HEK293 (cell line): ENCODE data around the gene PSME1.

Experiments used
- CTCF ChIA-PET: fragments of 350-600 bp; formaldehyde crosslinking; extraction: SDS; loops from one replicate; lab custom pipeline; 2021; ENCODE audit warnings: antibody characterized with exemption; lab: Yijun Ruan, JAX
- POLR2A ChIA-PET: fragments of 300-600 bp; formaldehyde crosslinking; extraction: SDS; loops from one replicate; lab custom pipeline; 2020; ENCODE audit warnings: antibody characterized with exemption, inconsistent platforms; lab: Yijun Ruan, JAX
- H3K27ac ChIP-seq: fragments of 200-500 bp; sonication (Bioruptor generic); 2 replicates; pipeline ENCODE4 v1.5.1; 2014; ENCODE audit warnings: low read depth, low read length, control low read depth, inconsistent platforms; ENCODE audit errors: extremely low read depth
- H3K36me3 ChIP-seq, 2 experiments: fragments of 200-500 bp in 1 of 2; sonication (Bioruptor generic) in 1 of 2; 1 replicate in 1 of 2; 2 replicates in 1 of 2; pipeline ENCODE4 v1.5.1; 2014 to 2017; ENCODE audit warnings: inconsistent platforms in 2 of 2, low read length in 2 of 2; ENCODE audit not compliant: control insufficient read depth in 2 of 2, insufficient read depth in 1 of 2
- H3K4me1 ChIP-seq: fragments of 200-500 bp; sonication (Bioruptor generic); 2 replicates; pipeline ENCODE4 v1.5.1; 2014; ENCODE audit warnings: mild to moderate bottlenecking, low read length, inconsistent platforms; ENCODE audit not compliant: control insufficient read depth, insufficient read depth
- H3K4me3 ChIP-seq: 2 replicates; pipeline ENCODE4 v1.5.1; 2011; ENCODE audit warnings: low read depth, mild to moderate bottlenecking, control low read depth, low read length, moderate library complexity
- H3K9me3 ChIP-seq: fragments of 200-500 bp; sonication (Bioruptor generic); 2 replicates; pipeline ENCODE4 v1.5.1; 2014; ENCODE audit warnings: low read depth, low read length, inconsistent platforms; ENCODE audit not compliant: control insufficient read depth, insufficient read depth
- GLI2 ChIP-seq: fragments of 450-650 bp; formaldehyde crosslinking; IDR thresholded peaks from 2 replicates; pipeline ENCODE4; 2017; ENCODE audit warnings: missing biosample characterization, missing genetic modification characterization, low read depth, borderline replicate concordance
- GLIS1 ChIP-seq: fragments of 450-650 bp; formaldehyde crosslinking; IDR thresholded peaks from 2 replicates; pipeline ENCODE4 v1.5.1; 2016; ENCODE audit warnings: missing biosample characterization, missing genetic modification characterization
- IKZF3 ChIP-seq: fragments of 450-650 bp; IDR thresholded peaks from 2 replicates; pipeline ENCODE4 v1.5.0; 2018; ENCODE audit warnings: missing biosample characterization, mild to moderate bottlenecking, missing genetic modification characterization, moderate library complexity
- KLF1 ChIP-seq: fragments of 450-650 bp; formaldehyde crosslinking; IDR thresholded peaks from 2 replicates; pipeline ENCODE4 v1.5.1; 2016; ENCODE audit warnings: missing biosample characterization, missing genetic modification characterization
- KLF10 ChIP-seq: fragments of 450-650 bp; IDR thresholded peaks from 2 replicates; pipeline ENCODE4 v1.5.1; 2018; ENCODE audit warnings: missing biosample characterization, mild to moderate bottlenecking, missing genetic modification characterization
- PRDM10 ChIP-seq: fragments of 450-650 bp; formaldehyde crosslinking; IDR thresholded peaks from 2 replicates; pipeline ENCODE4 v1.5.1; 2016; ENCODE audit warnings: missing biosample characterization, missing genetic modification characterization
- SALL2 ChIP-seq: fragments of 450-650 bp; formaldehyde crosslinking; IDR thresholded peaks from 2 replicates; pipeline ENCODE4 v1.5.0; 2017; ENCODE audit warnings: missing biosample characterization, mild to moderate bottlenecking, missing genetic modification characterization, borderline replicate concordance
- SP3 ChIP-seq: fragments of 450-650 bp; formaldehyde crosslinking; IDR thresholded peaks from 2 replicates; pipeline ENCODE4 v1.5.1; 2016; ENCODE audit warnings: missing biosample characterization, missing genetic modification characterization
- SP7 ChIP-seq: fragments of 450-650 bp; formaldehyde crosslinking; IDR thresholded peaks from 2 replicates; pipeline ENCODE4 v1.5.1; 2016; ENCODE audit warnings: missing biosample characterization, missing genetic modification characterization
- TRIM28 ChIP-seq: IDR thresholded peaks from 2 replicates; pipeline ENCODE4 v1.6.1; 2011; ENCODE audit warnings: low read length, control low read depth, borderline replicate concordance
- WT1 ChIP-seq: fragments of 450-650 bp; formaldehyde crosslinking; IDR thresholded peaks from 2 replicates; pipeline ENCODE4 v1.5.1; 2016; ENCODE audit warnings: missing biosample characterization, missing genetic modification characterization
- ZBTB17 ChIP-seq: fragments of 450-650 bp; formaldehyde crosslinking; IDR thresholded peaks from 2 replicates; pipeline ENCODE4 v1.5.1; 2016; ENCODE audit warnings: missing biosample characterization, missing genetic modification characterization
- ZBTB8A ChIP-seq: fragments of 450-650 bp; formaldehyde crosslinking; IDR thresholded peaks from 2 replicates; pipeline ENCODE4 v1.5.1; 2016; ENCODE audit warnings: missing biosample characterization, missing genetic modification characterization
- ZFP69B ChIP-seq: fragments of 450-650 bp; formaldehyde crosslinking; IDR thresholded peaks from 2 replicates; pipeline ENCODE4 v1.5.1; 2016; ENCODE audit warnings: missing biosample characterization, missing genetic modification characterization
- ZNF394 ChIP-seq: fragments of 450-650 bp; formaldehyde crosslinking; IDR thresholded peaks from 2 replicates; pipeline ENCODE4 v1.5.1; 2016; ENCODE audit warnings: missing biosample characterization, missing genetic modification characterization, mild to moderate bottlenecking, moderate library complexity, borderline replicate concordance
- ZNF558 ChIP-seq: fragments of 450-650 bp; formaldehyde crosslinking; IDR thresholded peaks from 2 replicates; pipeline ENCODE4 v1.5.1; 2016; ENCODE audit warnings: missing biosample characterization, missing genetic modification characterization
- ZNF561 ChIP-seq: fragments of 450-650 bp; IDR thresholded peaks from 2 replicates; pipeline ENCODE4 v1.5.1; 2018; ENCODE audit warnings: missing biosample characterization, missing genetic modification characterization, borderline replicate concordance
- ZNF585B ChIP-seq: fragments of 450-650 bp; formaldehyde crosslinking; IDR thresholded peaks from 2 replicates; pipeline ENCODE4 v1.5.1; 2016; ENCODE audit warnings: missing biosample characterization, missing genetic modification characterization
- ZNF610 ChIP-seq: fragments of 450-650 bp; formaldehyde crosslinking; IDR thresholded peaks from 2 replicates; pipeline ENCODE4 v1.5.1; 2016; ENCODE audit warnings: missing biosample characterization, missing genetic modification characterization, borderline replicate concordance
- ZNF623 ChIP-seq: fragments of 450-650 bp; formaldehyde crosslinking; IDR thresholded peaks from 2 replicates; pipeline ENCODE4 v1.5.1; 2016; ENCODE audit warnings: missing biosample characterization, missing genetic modification characterization
- ZNF629 ChIP-seq: fragments of 450-650 bp; formaldehyde crosslinking; IDR thresholded peaks from 2 replicates; pipeline ENCODE4 v1.5.1; 2017; ENCODE audit warnings: missing biosample characterization, missing genetic modification characterization
- ZNF654 ChIP-seq: fragments of 450-650 bp; formaldehyde crosslinking; IDR thresholded peaks from 2 replicates; pipeline ENCODE4 v1.5.1; 2016; ENCODE audit warnings: low read depth, missing biosample characterization, missing genetic modification characterization
- ZSCAN18 ChIP-seq: fragments of 450-650 bp; formaldehyde crosslinking; IDR thresholded peaks from 2 replicates; pipeline ENCODE4 v1.5.1; 2016; ENCODE audit warnings: missing biosample characterization, missing genetic modification characterization
- TF ChIP-seq, protein P1 (sequence below): fragments of 450-650 bp; formaldehyde crosslinking; IDR thresholded peaks from 2 replicates; pipeline ENCODE4 v1.5.1; 2016; ENCODE audit warnings: missing biosample characterization, missing genetic modification characterization, borderline replicate concordance
- TF ChIP-seq, protein P2 (sequence below): fragments of 450-650 bp; formaldehyde crosslinking; IDR thresholded peaks from 2 replicates; pipeline ENCODE4 v1.5.1; 2016; ENCODE audit warnings: missing biosample characterization, missing genetic modification characterization, low read depth

Gene PSME1

GRCh38 chr14:24160850-24161804 is 25.1 kb downstream of the PSME1 start, which contains the start of gene IRF9:
TSS of gene IRF9 (plus strand) at chr14:24161265. CDS start at chr14:24162145, 880 bp downstream.
- ChIA-PET POLR2A (interaction anchor here (0.7 to 3.8 kb wide), 19 partner anchors 9 to 110 kb away, joined by 3 to 44 read pairs (median 8); partner anchors contain the start of genes CHMP4A, DCAF11, EMC9 and IPO4), CTCF (interaction anchor here (0.7 to 3.9 kb wide), 32 partner anchors 10 to 149 kb away, joined by 3 to 34 read pairs (median 4); partner anchors contain the start of genes DCAF11, EMC9, IPO4 and NRL)
- H3K27ac ChIP-seq, result 0 out of 2 replicates have a peak within 1 kb of the TSS, but pooled peaks have one; percentile 13
- no peaks in the 10 kb centered on the region for H3K9me3 ChIP-seq
- peaks cover 5% of the 10 kb centered on the region for H3K4me1 ChIP-seq
- H3K4me3 ChIP-seq, result peak within 1 kb of the TSS; percentile 46
- peaks cover 19 to 75% of the 10 kb centered on the region in 2 experiments for H3K36me3 ChIP-seq
- TF ChIP-seq ZNF654 (tag by site-specific recombination) (peak; percentile 48), ZNF558 (no peak), SALL2 (tag by site-specific recombination) (no peak), ZNF610 (tag by site-specific recombination) (peak; percentile 76; the same call in 1 of the 2 replicates), IKZF3 (tag by site-specific recombination) (peak; percentile 88), SP7 (tag by site-specific recombination) (peak; percentile 91), ZNF629 (tag by site-specific recombination) (peak; percentile 86), GLI2 (no peak), ZBTB8A (tag by site-specific recombination) (peak; percentile 22; the same call in 1 of the 2 replicates), ZNF561 (tag by site-specific recombination) (peak; percentile 83; the same call in 1 of the 2 replicates), ZSCAN18 (tag by site-specific recombination) (no peak), WT1 (peak; percentile 72), ZFP69B (peak; percentile 74), KLF10 (tag by site-specific recombination) (peak; percentile 67; the same call in 1 of the 2 replicates), GLIS1 (tag by site-specific recombination) (peak; percentile 98), ZNF623 (tag by site-specific recombination) (0 out of 2 replicates have a peak, but pooled peaks have one; percentile 13), ZNF394 (tag by site-specific recombination) (peak; percentile 81; the same call in 1 of the 2 replicates), ZBTB17 (peak; percentile 92), KLF1 (tag by site-specific recombination) (peak; percentile 78), SP3 (tag by site-specific recombination) (peak; percentile 85), TRIM28 (peak; percentile 74), ZNF585B (tag by site-specific recombination) (no peak), PRDM10 (peak; percentile 50)
- TF ChIP-seq, protein P1, sequence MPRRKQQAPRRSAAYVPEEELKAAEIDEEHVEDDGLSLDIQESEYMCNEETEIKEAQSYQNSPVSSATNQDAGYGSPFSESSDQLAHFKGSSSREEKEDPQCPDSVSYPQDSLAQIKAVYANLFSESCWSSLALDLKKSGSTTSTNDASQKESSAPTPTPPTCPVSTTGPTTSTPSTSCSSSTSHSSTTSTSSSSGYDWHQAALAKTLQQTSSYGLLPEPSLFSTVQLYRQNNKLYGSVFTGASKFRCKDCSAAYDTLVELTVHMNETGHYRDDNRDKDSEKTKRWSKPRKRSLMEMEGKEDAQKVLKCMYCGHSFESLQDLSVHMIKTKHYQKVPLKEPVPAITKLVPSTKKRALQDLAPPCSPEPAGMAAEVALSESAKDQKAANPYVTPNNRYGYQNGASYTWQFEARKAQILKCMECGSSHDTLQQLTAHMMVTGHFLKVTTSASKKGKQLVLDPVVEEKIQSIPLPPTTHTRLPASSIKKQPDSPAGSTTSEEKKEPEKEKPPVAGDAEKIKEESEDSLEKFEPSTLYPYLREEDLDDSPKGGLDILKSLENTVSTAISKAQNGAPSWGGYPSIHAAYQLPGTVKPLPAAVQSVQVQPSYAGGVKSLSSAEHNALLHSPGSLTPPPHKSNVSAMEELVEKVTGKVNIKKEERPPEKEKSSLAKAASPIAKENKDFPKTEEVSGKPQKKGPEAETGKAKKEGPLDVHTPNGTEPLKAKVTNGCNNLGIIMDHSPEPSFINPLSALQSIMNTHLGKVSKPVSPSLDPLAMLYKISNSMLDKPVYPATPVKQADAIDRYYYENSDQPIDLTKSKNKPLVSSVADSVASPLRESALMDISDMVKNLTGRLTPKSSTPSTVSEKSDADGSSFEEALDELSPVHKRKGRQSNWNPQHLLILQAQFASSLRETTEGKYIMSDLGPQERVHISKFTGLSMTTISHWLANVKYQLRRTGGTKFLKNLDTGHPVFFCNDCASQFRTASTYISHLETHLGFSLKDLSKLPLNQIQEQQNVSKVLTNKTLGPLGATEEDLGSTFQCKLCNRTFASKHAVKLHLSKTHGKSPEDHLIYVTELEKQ (tag by site-specific recombination), result 0 out of 2 replicates have a peak, but pooled peaks have one; percentile 12
- TF ChIP-seq, protein P2, sequence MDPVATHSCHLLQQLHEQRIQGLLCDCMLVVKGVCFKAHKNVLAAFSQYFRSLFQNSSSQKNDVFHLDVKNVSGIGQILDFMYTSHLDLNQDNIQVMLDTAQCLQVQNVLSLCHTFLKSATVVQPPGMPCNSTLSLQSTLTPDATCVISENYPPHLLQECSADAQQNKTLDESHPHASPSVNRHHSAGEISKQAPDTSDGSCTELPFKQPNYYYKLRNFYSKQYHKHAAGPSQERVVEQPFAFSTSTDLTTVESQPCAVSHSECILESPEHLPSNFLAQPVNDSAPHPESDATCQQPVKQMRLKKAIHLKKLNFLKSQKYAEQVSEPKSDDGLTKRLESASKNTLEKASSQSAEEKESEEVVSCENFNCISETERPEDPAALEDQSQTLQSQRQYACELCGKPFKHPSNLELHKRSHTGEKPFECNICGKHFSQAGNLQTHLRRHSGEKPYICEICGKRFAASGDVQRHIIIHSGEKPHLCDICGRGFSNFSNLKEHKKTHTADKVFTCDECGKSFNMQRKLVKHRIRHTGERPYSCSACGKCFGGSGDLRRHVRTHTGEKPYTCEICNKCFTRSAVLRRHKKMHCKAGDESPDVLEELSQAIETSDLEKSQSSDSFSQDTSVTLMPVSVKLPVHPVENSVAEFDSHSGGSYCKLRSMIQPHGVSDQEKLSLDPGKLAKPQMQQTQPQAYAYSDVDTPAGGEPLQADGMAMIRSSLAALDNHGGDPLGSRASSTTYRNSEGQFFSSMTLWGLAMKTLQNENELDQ (tag by site-specific recombination), result no peak
